Pancreas (tissue), 10 donors: ENCODE results near the gene TPSB2. TPM values are rescaled to one million over a fixed set of nuclear protein-coding genes. Genes with fewer than 3 reads are reported as not detected.
"Not testable (repeated sequence)": the region's sequence is repeated elsewhere in the genome, so short reads cannot be mapped to it uniquely, and the experiment has no call there.

ENCODE experiments used
- ATAC-seq, 4 donors: fragments of 200-7000 bp; cut with Tn5 transposase; one replicate each; pipeline versions ENCODE4 v1.8.0 to v1.9.1; 2020; ENCODE audit warnings: mild to moderate bottlenecking in 4 of 4, moderate library complexity in 4 of 4
- DNase-seq, 6 donors: peaks; one replicate each; pipeline ENCODE4 v3.0.0-alpha.2; 2020
- FAIRE-seq: peaks from 2 replicates; lab custom pipeline; 2012; peaks lifted over from hg19 to GRCh38; lab: Jason Lieb, UNC
- H3K27ac ChIP-seq, 4 donors: fragments of 200-600 bp; sonication (generic); 1 replicate in 3 of 4; 2 replicates in 1 of 4; pipeline versions ENCODE4 v1.5.0 to v1.8.0; 2020
- H3K27me3 ChIP-seq, 4 donors: fragments of 200-600 bp; one replicate each; pipeline ENCODE4 v1.8.0; 2021
- H3K36me3 ChIP-seq, 3 donors: fragments of 200-600 bp; sonication (generic) in 1 of 3; one replicate each; pipeline versions ENCODE4 v1.5.0 to v1.8.0; 2020 to 2021
- H3K4me1 ChIP-seq, 3 donors: fragments of 200-600 bp; one replicate each; pipeline ENCODE4 v1.8.0; 2021
- H3K4me3 ChIP-seq, 4 donors: fragments of 200-600 bp; sonication (generic) in 2 of 4; one replicate each; pipeline versions ENCODE4 v1.5.0 to v1.8.0; 2020 to 2021
- H3K9me3 ChIP-seq, 4 donors: fragments of 200-600 bp; one replicate each; pipeline ENCODE4 v1.8.0; 2021
- WGBS, 2 donors: extraction: QIAGEN DNeasy Blood & Tissue Kit; methylation state at CpG; one replicate each; pipeline ENCODE4 v1.1.7; 2013; 5-methylcytosine and 5-hydroxymethylcytosine counted together
- intact Hi-C, 3 donors: fragments of 100-400 bp; cut with DNase I; formaldehyde crosslinking; loops; one replicate each; pipeline versions ENCODE4 v1.11.1 to v1.14.2; 2022
- polyA plus RNA-seq, 2 donors: library from polyadenylated mRNA; stranded (reverse); fragments of 200-250 nt; gene quantifications; one replicate each; pipeline ENCODE4 v1.2.3, GENCODE V29; 2013
- total RNA-seq, 6 donors: library from RNA; stranded (reverse); fragmentation: NEBNext Ultra II Directional in 4 of 6; extraction: Animal tissue kit (Norgen Biotek cat#: 25700) in 4 of 6; gene quantifications; one replicate each; pipeline versions ENCODE4 v1.2.1 to v1.2.4, GENCODE V29; 2021 to 2023
- TF ChIP-seq, protein P1 (sequence below), 4 donors: fragments of 200-600 bp; sonication (generic) in 3 of 4; IDR thresholded peaks; one replicate each; pipeline versions ENCODE4 v1.5.0 to v1.8.0; 2021; ENCODE audit warnings: antibody characterized with exemption in 4 of 4
- donor health status: healthy with polysubstance abuse.
- donor health status: DM: no; HTN: no; CAD: no; lungs with moderate emphysema.
- donor health status: DM: no; HTN: no; CAD: no.
- donor health status: control.
- donor health status: control.
- donor health status: Bipolar disorder and iron deficiency.
- donor health status: DM: yes; HTN: yes; CAD: no.
- donor health status: DM: no; HTN: no; CAD: no.
- donor health status: DM: no; HTN: no; CAD: no.
- donor health status: DM: yes; HTN: yes; CAD: no.

The TPSB2 gene
- total and polyA plus RNA-seq, 8 donors: 0.69 to 12.2 (median 4.9) TPM

- H3K4me3 ChIP-seq: no peak overlapping the region
- no peaks in the 10 kb centered on the region for H3K36me3 ChIP-seq
- intact Hi-C loops: no loop called here
- no peaks in the 10 kb centered on the region for H3K4me1 ChIP-seq
- H3K27ac ChIP-seq: no peak overlapping the region
- no peaks in the 10 kb centered on the region for H3K27me3 ChIP-seq
- DNase-seq (no peak), FAIRE-seq (no peak), ATAC-seq (no peak)
- TF ChIP-seq, protein P1, sequence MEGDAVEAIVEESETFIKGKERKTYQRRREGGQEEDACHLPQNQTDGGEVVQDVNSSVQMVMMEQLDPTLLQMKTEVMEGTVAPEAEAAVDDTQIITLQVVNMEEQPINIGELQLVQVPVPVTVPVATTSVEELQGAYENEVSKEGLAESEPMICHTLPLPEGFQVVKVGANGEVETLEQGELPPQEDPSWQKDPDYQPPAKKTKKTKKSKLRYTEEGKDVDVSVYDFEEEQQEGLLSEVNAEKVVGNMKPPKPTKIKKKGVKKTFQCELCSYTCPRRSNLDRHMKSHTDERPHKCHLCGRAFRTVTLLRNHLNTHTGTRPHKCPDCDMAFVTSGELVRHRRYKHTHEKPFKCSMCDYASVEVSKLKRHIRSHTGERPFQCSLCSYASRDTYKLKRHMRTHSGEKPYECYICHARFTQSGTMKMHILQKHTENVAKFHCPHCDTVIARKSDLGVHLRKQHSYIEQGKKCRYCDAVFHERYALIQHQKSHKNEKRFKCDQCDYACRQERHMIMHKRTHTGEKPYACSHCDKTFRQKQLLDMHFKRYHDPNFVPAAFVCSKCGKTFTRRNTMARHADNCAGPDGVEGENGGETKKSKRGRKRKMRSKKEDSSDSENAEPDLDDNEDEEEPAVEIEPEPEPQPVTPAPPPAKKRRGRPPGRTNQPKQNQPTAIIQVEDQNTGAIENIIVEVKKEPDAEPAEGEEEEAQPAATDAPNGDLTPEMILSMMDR (IDR thresholded peaks at IDR 0.05): no peak
- 63 to 67% methylated on average over 12 to 14 of the region's 14 CpGs for WGBS, 2 donors
- no peaks in the 10 kb centered on the region for H3K9me3 ChIP-seq
Measured at GRCh38 chr16:1276580-1276878, 46.5 kb upstream of the TPSB2 start.

GRCh38 chr16:1275791-1276579 is 46.0 kb upstream of the TPSB2 start:
- FAIRE-seq (no peak), DNase-seq (peak in 1 of 6 donors; percentile 63), ATAC-seq (no peak)
- no peak overlapping the region for H3K27ac ChIP-seq
- no peaks in the 10 kb centered on the region for H3K36me3 ChIP-seq
- no peaks in the 10 kb centered on the region for H3K9me3 ChIP-seq
- no peaks in the 10 kb centered on the region for H3K27me3 ChIP-seq
- H3K4me1 ChIP-seq: no peaks in the 10 kb centered on the region
- 42 to 47% methylated on average over 26 to 30 of the region's 30 CpGs for WGBS, 2 donors
- H3K4me3 ChIP-seq: no peak overlapping the region
- TF ChIP-seq, protein P1 (IDR thresholded peaks at IDR 0.05): no peak
- intact Hi-C loops: no loop called here

- H3K27ac ChIP-seq: no peak overlapping the region
- 78% methylated on average over 7 of the region's 7 CpGs for WGBS, 2 donors
- DNase-seq (no peak), ATAC-seq (no peak), FAIRE-seq (no peak)
- no peaks in the 10 kb centered on the region for H3K36me3 ChIP-seq
- intact Hi-C loops: no loop called here
- H3K4me3 ChIP-seq: no peak overlapping the region
- H3K4me1 ChIP-seq: no peaks in the 10 kb centered on the region
- no peaks in the 10 kb centered on the region for H3K9me3 ChIP-seq
- no peaks in the 10 kb centered on the region for H3K27me3 ChIP-seq
- TF ChIP-seq, protein P1 (IDR thresholded peaks at IDR 0.05): no peak
Measured at GRCh38 chr16:1274767-1275166, 44.8 kb upstream of the TPSB2 start.

GRCh38 chr16:1273816-1274215 is 43.8 kb upstream of the TPSB2 start:
- H3K27me3 ChIP-seq: no peaks in the 10 kb centered on the region
- no peaks in the 10 kb centered on the region for H3K9me3 ChIP-seq
- intact Hi-C loops: no loop called here
- TF ChIP-seq, protein P1 (IDR thresholded peaks at IDR 0.05): no peak
- no peaks in the 10 kb centered on the region for H3K36me3 ChIP-seq
- no peak for DNase-seq
- ATAC-seq: no peak
- no peaks in the 10 kb centered on the region for H3K4me1 ChIP-seq
- no peak for FAIRE-seq
- no peak overlapping the region for H3K27ac ChIP-seq
- whole genome bisulfite sequencing, 2 donors: 83 to 91% methylated on average over 15 of the region's 15 CpGs
- no peak overlapping the region for H3K4me3 ChIP-seq

- peak in 1 of 4 donors; percentile 14 for ATAC-seq
- no peak for FAIRE-seq
- peak in 1 of 6 donors; percentile 65 for DNase-seq
- Histone ChIP-seq H3K4me1 (no peaks in the 10 kb centered on the region), H3K36me3 (no peaks in the 10 kb centered on the region), H3K4me3 (no peak overlapping the region), H3K27me3 (no peaks in the 10 kb centered on the region), H3K9me3 (no peaks in the 10 kb centered on the region), H3K27ac (no peak overlapping the region)
- intact Hi-C loops: no loop called here
- TF ChIP-seq, protein P1 (IDR thresholded peaks at IDR 0.05): no peak
- 58 to 66% methylated on average over 9 of the region's 9 CpGs for WGBS, 2 donors
Measured at GRCh38 chr16:1272453-1273198, 42.6 kb upstream of the TPSB2 start.

GRCh38 chr16:1271724-1272413 is 41.9 kb upstream of the TPSB2 start:
- peak; percentile 60 to 70 (median 66) for ATAC-seq
- WGBS, 2 donors: 9% methylated on average over 16 to 19 of the region's 19 CpGs
- H3K9me3 ChIP-seq, H3K4me1 ChIP-seq, intact Hi-C loops, H3K4me3 ChIP-seq, FAIRE-seq, H3K36me3 ChIP-seq, H3K27me3 ChIP-seq, H3K27ac ChIP-seq: not testable (repeated sequence)
- DNase-seq: peak in 5 of 6 donors; percentile 29 to 89 (median 74)
